Measurements from ENCODE around the gene ASPSCR1. TPM values are rescaled to one million over a fixed set of nuclear protein-coding genes. Genes with fewer than 3 reads are reported as not detected.
A peak's percentile ranks its signal among the peaks of the same experiment; 100 is the strongest.

Gene ASPSCR1
- total and polyA plus RNA-seq, 2 of the 13 experiments (the other 11 are each of a cell fraction or from before 2014, with no cell fraction given), result 274 to 314 TPM

GRCh38 chr17:82016875-82017459, 39.5 kb downstream of the ASPSCR1 start (continued):
- TF ChIP-seq, protein P1, sequence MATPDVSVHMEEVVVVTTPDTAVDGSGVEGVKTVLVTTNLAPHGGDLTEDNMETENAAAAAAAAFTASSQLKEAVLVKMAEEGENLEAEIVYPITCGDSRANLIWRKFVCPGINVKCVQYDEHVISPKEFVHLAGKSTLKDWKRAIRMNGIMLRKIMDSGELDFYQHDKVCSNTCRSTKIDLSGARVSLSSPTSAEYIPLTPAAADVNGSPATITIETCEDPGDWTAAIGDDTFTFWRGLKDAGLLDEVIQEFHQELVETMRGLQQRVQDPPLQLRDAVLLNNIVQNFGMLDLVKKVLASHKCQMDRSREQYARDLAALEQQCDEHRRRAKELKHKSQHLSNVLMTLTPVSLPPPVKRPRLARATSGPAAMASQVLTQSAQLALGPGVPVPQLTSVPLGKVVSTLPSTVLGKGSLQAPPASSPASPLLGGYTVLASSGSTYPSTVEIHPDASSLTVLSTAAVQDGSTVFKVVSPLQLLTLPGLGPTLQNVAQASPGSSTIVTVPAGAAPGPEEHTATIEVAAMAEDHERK (CRISPR knock-in tag; IDR thresholded peaks at IDR 0.05; ENCODE audit: low read depth), result no peak
- TF ChIP-seq ZBTB21 (CRISPR knock-in tag; IDR thresholded peaks at IDR 0.05), result no peak
- TF ChIP-seq HNRNPL (IDR thresholded peaks at IDR 0.05; ENCODE audit: low read depth, low read length), result 0 out of 2 replicates have a peak, but pooled peaks have one; percentile 69
- no peak for TF ChIP-seq NONO (IDR thresholded peaks at IDR 0.05)
- TF ChIP-seq NONO (CRISPR knock-in tag; conservative IDR thresholded peaks at IDR 0.05), result peak; percentile 29; the same call in 1 of the 2 replicates
- peak; percentile 10; the same call in 1 of the 2 replicates for TF ChIP-seq GABPB1 (CRISPR knock-in tag; IDR thresholded peaks at IDR 0.05)
- TF ChIP-seq RFXAP (CRISPR knock-in tag; IDR thresholded peaks at IDR 0.05; ENCODE audit: borderline replicate concordance), result no peak
- TF ChIP-seq, protein P2, sequence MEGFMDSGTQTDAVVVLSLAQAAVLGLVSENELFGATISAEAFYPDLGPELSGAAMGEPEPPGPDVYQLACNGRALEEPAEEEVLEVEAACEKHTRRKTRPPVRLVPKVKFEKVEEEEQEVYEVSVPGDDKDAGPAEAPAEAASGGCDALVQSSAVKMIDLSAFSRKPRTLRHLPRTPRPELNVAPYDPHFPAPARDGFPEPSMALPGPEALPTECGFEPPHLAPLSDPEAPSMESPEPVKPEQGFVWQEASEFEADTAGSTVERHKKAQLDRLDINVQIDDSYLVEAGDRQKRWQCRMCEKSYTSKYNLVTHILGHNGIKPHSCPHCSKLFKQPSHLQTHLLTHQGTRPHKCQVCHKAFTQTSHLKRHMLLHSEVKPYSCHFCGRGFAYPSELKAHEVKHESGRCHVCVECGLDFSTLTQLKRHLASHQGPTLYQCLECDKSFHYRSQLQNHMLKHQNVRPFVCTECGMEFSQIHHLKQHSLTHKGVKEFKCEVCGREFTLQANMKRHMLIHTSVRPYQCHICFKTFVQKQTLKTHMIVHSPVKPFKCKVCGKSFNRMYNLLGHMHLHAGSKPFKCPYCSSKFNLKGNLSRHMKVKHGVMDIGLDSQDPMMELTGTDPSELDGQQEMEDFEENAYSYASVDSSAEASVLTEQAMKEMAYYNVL (CRISPR knock-in tag; IDR thresholded peaks at IDR 0.05; ENCODE audit: borderline replicate concordance), result no peak
- peak; percentile 28 for TF ChIP-seq TAF15 (IDR thresholded peaks at IDR 0.05; ENCODE audit: low read depth, low read length, poor library complexity, severe bottlenecking)
- TF ChIP-seq, protein P3, sequence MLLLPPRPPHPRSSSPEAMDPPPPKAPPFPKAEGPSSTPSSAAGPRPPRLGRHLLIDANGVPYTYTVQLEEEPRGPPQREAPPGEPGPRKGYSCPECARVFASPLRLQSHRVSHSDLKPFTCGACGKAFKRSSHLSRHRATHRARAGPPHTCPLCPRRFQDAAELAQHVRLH (CRISPR knock-in tag; IDR thresholded peaks at IDR 0.05; ENCODE audit: borderline replicate concordance, low read depth), result no peak
